Measurements from ENCODE around the gene PRDX3. TPM values are rescaled to one million over a fixed set of nuclear protein-coding genes. Genes with fewer than 3 reads are reported as not detected.
A peak's percentile ranks its signal among the peaks of the same experiment; 100 is the strongest.

Gene PRDX3
- polyA plus RNA-seq, 4 donors = 134 to 222 (median 200) TPM

GRCh38 chr10:119135513-119135881 lies 43.1 kb downstream of the PRDX3 start:
- 51 to 80% (median 63%) methylated on average over 4 of the region's 4 CpGs for WGBS, 3 donors
- H3K27ac ChIP-seq (ENCODE audit: low read depth in 1 of 3, low read length in 2 of 3) = no peak overlapping the region
- DNase-seq (no peak), FAIRE-seq (no peak)
- H3K27me3 ChIP-seq (ENCODE audit: control insufficient read depth in 3 of 3, insufficient read depth in 3 of 3, low read length in 3 of 3) = no peaks in the 10 kb centered on the region
- no peaks in the 10 kb centered on the region for H3K4me1 ChIP-seq (ENCODE audit: control insufficient read depth in 3 of 3, insufficient read depth in 2 of 3, low read depth in 1 of 3, low read length in 2 of 3)
- no peak overlapping the region for H3K4me3 ChIP-seq (ENCODE audit: low read depth in 1 of 3, low read length in 3 of 3)
- peaks cover 4 to 61% (median 5%) of the 10 kb centered on the region in 3 donors for H3K36me3 ChIP-seq (ENCODE audit: control insufficient read depth in 3 of 3, insufficient read depth in 2 of 3, low read depth in 1 of 3, low read length in 3 of 3)
- H3K9me3 ChIP-seq (ENCODE audit: control insufficient read depth in 2 of 2, insufficient read depth in 1 of 2, low read depth in 1 of 2, low read length in 1 of 2) = no peaks in the 10 kb centered on the region

- DNase-seq (no peak), FAIRE-seq (no peak)
- 76 to 87% (median 80%) methylated on average over 8 of the region's 8 CpGs for WGBS, 3 donors
- Histone ChIP-seq H3K4me1 (ENCODE audit: control insufficient read depth in 3 of 3, insufficient read depth in 2 of 3, low read depth in 1 of 3, low read length in 2 of 3) (no peaks in the 10 kb centered on the region), H3K36me3 (ENCODE audit: control insufficient read depth in 3 of 3, insufficient read depth in 2 of 3, low read depth in 1 of 3, low read length in 3 of 3) (peaks cover 4 to 53% (median 6%) of the 10 kb centered on the region in 3 donors), H3K9me3 (ENCODE audit: control insufficient read depth in 2 of 2, insufficient read depth in 1 of 2, low read depth in 1 of 2, low read length in 1 of 2) (no peaks in the 10 kb centered on the region), H3K27ac (ENCODE audit: low read depth in 1 of 3, low read length in 2 of 3) (no peak overlapping the region), H3K4me3 (ENCODE audit: low read depth in 1 of 3, low read length in 3 of 3) (no peak overlapping the region), H3K27me3 (ENCODE audit: control insufficient read depth in 3 of 3, insufficient read depth in 3 of 3, low read length in 3 of 3) (no peaks in the 10 kb centered on the region)
Measured at GRCh38 chr10:119133949-119134348, 44.7 kb downstream of the PRDX3 start.

GRCh38 chr10:119132521-119133345 lies 45.9 kb downstream of the PRDX3 start:
- no peaks in the 10 kb centered on the region for H3K4me1 ChIP-seq (ENCODE audit: control insufficient read depth in 3 of 3, insufficient read depth in 2 of 3, low read depth in 1 of 3, low read length in 2 of 3)
- FAIRE-seq = no peak
- no peak overlapping the region for H3K4me3 ChIP-seq (ENCODE audit: low read depth in 1 of 3, low read length in 3 of 3)
- WGBS, 3 donors = 86 to 89% (median 88%) methylated on average over 14 of the region's 14 CpGs
- no peak for DNase-seq
- H3K36me3 ChIP-seq (ENCODE audit: control insufficient read depth in 3 of 3, insufficient read depth in 2 of 3, low read depth in 1 of 3, low read length in 3 of 3) = peaks cover 5 to 52% (median 6%) of the 10 kb centered on the region in 3 donors
- H3K27ac ChIP-seq (ENCODE audit: low read depth in 1 of 3, low read length in 2 of 3) = peak overlapping the region in 1 of 3 donors; percentile 38
- H3K27me3 ChIP-seq (ENCODE audit: control insufficient read depth in 3 of 3, insufficient read depth in 3 of 3, low read length in 3 of 3) = no peaks in the 10 kb centered on the region
- no peaks in the 10 kb centered on the region for H3K9me3 ChIP-seq (ENCODE audit: control insufficient read depth in 2 of 2, insufficient read depth in 1 of 2, low read depth in 1 of 2, low read length in 1 of 2)

GRCh38 chr10:119131512-119132240 lies 46.9 kb downstream of the PRDX3 start:
- Histone ChIP-seq H3K4me3 (ENCODE audit: low read depth in 1 of 3, low read length in 3 of 3) (peak overlapping the region in 2 of 3 donors; percentile 11 to 20), H3K27ac (ENCODE audit: low read depth in 1 of 3, low read length in 2 of 3) (peak overlapping the region in 2 of 3 donors; percentile 2 to 91)

GRCh38 chr10:119129721-119130120 lies 48.9 kb downstream of the PRDX3 start:
- Histone ChIP-seq H3K4me1 (ENCODE audit: control insufficient read depth in 3 of 3, insufficient read depth in 2 of 3, low read depth in 1 of 3, low read length in 2 of 3) (no peaks in the 10 kb centered on the region), H3K36me3 (ENCODE audit: control insufficient read depth in 3 of 3, insufficient read depth in 2 of 3, low read depth in 1 of 3, low read length in 3 of 3) (peaks cover 5 to 65% (median 9%) of the 10 kb centered on the region in 3 donors), H3K27me3 (ENCODE audit: control insufficient read depth in 3 of 3, insufficient read depth in 3 of 3, low read length in 3 of 3) (no peaks in the 10 kb centered on the region), H3K27ac (ENCODE audit: low read depth in 1 of 3, low read length in 2 of 3) (no peak overlapping the region), H3K4me3 (ENCODE audit: low read depth in 1 of 3, low read length in 3 of 3) (no peak overlapping the region), H3K9me3 (ENCODE audit: control insufficient read depth in 2 of 2, insufficient read depth in 1 of 2, low read depth in 1 of 2, low read length in 1 of 2) (no peaks in the 10 kb centered on the region)
- FAIRE-seq (no peak), DNase-seq (no peak)
- 85 to 94% (median 87%) methylated on average over 4 of the region's 4 CpGs for WGBS, 3 donors

More at GRCh38 chr10:119131512-119132240, 46.9 kb downstream of the PRDX3 start:
- FAIRE-seq = no peak
- H3K36me3 ChIP-seq (ENCODE audit: control insufficient read depth in 3 of 3, insufficient read depth in 2 of 3, low read depth in 1 of 3, low read length in 3 of 3) = peaks cover 5 to 61% (median 6%) of the 10 kb centered on the region in 3 donors
- H3K9me3 ChIP-seq (ENCODE audit: control insufficient read depth in 2 of 2, insufficient read depth in 1 of 2, low read depth in 1 of 2, low read length in 1 of 2) = no peaks in the 10 kb centered on the region
- peak; percentile 34 to 62 for DNase-seq
- no peaks in the 10 kb centered on the region for H3K27me3 ChIP-seq (ENCODE audit: control insufficient read depth in 3 of 3, insufficient read depth in 3 of 3, low read length in 3 of 3)
- 32 to 55% (median 35%) methylated on average over 10 of the region's 10 CpGs for WGBS, 3 donors
- H3K4me1 ChIP-seq (ENCODE audit: control insufficient read depth in 3 of 3, insufficient read depth in 2 of 3, low read depth in 1 of 3, low read length in 2 of 3) = no peaks in the 10 kb centered on the region

- Histone ChIP-seq H3K36me3 (ENCODE audit: control insufficient read depth in 3 of 3, insufficient read depth in 2 of 3, low read depth in 1 of 3, low read length in 3 of 3) (peaks cover 7 to 72% (median 9%) of the 10 kb centered on the region in 3 donors), H3K27ac (ENCODE audit: low read depth in 1 of 3, low read length in 2 of 3) (no peak overlapping the region), H3K27me3 (ENCODE audit: control insufficient read depth in 3 of 3, insufficient read depth in 3 of 3, low read length in 3 of 3) (no peaks in the 10 kb centered on the region), H3K9me3 (ENCODE audit: control insufficient read depth in 2 of 2, insufficient read depth in 1 of 2, low read depth in 1 of 2, low read length in 1 of 2) (no peaks in the 10 kb centered on the region), H3K4me3 (ENCODE audit: low read depth in 1 of 3, low read length in 3 of 3) (no peak overlapping the region), H3K4me1 (ENCODE audit: control insufficient read depth in 3 of 3, insufficient read depth in 2 of 3, low read depth in 1 of 3, low read length in 2 of 3) (no peaks in the 10 kb centered on the region)
- FAIRE-seq (no peak), DNase-seq (no peak)
- 91 to 98% (median 93%) methylated on average over 2 of the region's 2 CpGs for WGBS, 3 donors
Measured at GRCh38 chr10:119125942-119126341, 52.7 kb downstream of the PRDX3 start.

GRCh38 chr10:119120875-119121274 lies 57.7 kb downstream of the PRDX3 start:
- no peak overlapping the region for H3K4me3 ChIP-seq (ENCODE audit: low read depth in 1 of 3, low read length in 3 of 3)
- 93 to 96% (median 95%) methylated on average over 2 of the region's 2 CpGs for WGBS, 3 donors
- H3K27me3 ChIP-seq (ENCODE audit: control insufficient read depth in 3 of 3, insufficient read depth in 3 of 3, low read length in 3 of 3) = no peaks in the 10 kb centered on the region
- DNase-seq (no peak), FAIRE-seq (no peak)
- peak overlapping the region in 2 of 3 donors; percentile 38 to 66 for H3K27ac ChIP-seq (ENCODE audit: low read depth in 1 of 3, low read length in 2 of 3)
- H3K36me3 ChIP-seq (ENCODE audit: control insufficient read depth in 3 of 3, insufficient read depth in 2 of 3, low read depth in 1 of 3, low read length in 3 of 3) = peaks cover 4 to 68% (median 6%) of the 10 kb centered on the region in 3 donors
- H3K4me1 ChIP-seq (ENCODE audit: control insufficient read depth in 3 of 3, insufficient read depth in 2 of 3, low read depth in 1 of 3, low read length in 2 of 3) = peaks cover 0 to 6% (median 0%) of the 10 kb centered on the region in 3 donors
- no peaks in the 10 kb centered on the region for H3K9me3 ChIP-seq (ENCODE audit: control insufficient read depth in 2 of 2, insufficient read depth in 1 of 2, low read depth in 1 of 2, low read length in 1 of 2)

GRCh38 chr10:119120413-119120867 lies 58.2 kb downstream of the PRDX3 start:
- H3K4me1 ChIP-seq (ENCODE audit: control insufficient read depth in 3 of 3, insufficient read depth in 2 of 3, low read depth in 1 of 3, low read length in 2 of 3) = peaks cover 0 to 6% (median 0%) of the 10 kb centered on the region in 3 donors
- no peak for FAIRE-seq
- peaks cover 4 to 66% (median 6%) of the 10 kb centered on the region in 3 donors for H3K36me3 ChIP-seq (ENCODE audit: control insufficient read depth in 3 of 3, insufficient read depth in 2 of 3, low read depth in 1 of 3, low read length in 3 of 3)
- H3K27ac ChIP-seq (ENCODE audit: low read depth in 1 of 3, low read length in 2 of 3) = peak overlapping the region in 2 of 3 donors; percentile 66 to 78
- no peak overlapping the region for H3K4me3 ChIP-seq (ENCODE audit: low read depth in 1 of 3, low read length in 3 of 3)
- no peaks in the 10 kb centered on the region for H3K9me3 ChIP-seq (ENCODE audit: control insufficient read depth in 2 of 2, insufficient read depth in 1 of 2, low read depth in 1 of 2, low read length in 1 of 2)
- H3K27me3 ChIP-seq (ENCODE audit: control insufficient read depth in 3 of 3, insufficient read depth in 3 of 3, low read length in 3 of 3) = no peaks in the 10 kb centered on the region
- 57 to 77% (median 75%) methylated on average over 4 of the region's 4 CpGs for WGBS, 3 donors
- peak in 1 of 2 donors; percentile 85 for DNase-seq
